GM12872 (cell line): Measurements from ENCODE around the gene MAPK10.

Experiments used
- TF ChIP-seq, protein P1 (sequence below): IDR thresholded peaks from 3 replicates; pipeline ENCODE4 v1.5.1; 2011; ENCODE audit warnings: low read depth, mild to moderate bottlenecking, low read length, moderate library complexity; ENCODE audit not compliant: insufficient read depth

Gene MAPK10

DNA sequence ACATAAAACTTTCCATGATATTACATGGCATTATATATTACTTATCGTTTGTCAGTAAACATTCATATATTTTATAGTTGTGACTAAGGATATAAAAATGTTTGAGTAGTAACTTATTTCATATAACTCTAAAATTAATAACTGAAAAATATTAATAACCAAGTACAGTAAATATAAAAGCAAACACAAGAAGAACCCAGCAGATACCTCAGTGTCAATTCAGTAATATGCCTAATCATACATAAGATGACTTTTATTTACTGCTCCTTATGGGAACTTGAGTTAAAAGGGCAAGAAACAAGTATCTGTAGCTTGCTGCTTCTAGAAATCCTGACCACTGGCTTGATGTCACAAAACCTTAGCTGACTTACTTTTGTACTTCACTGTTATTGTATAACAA is 28.4 kb upstream of the MAPK10 start:
- TF ChIP-seq, protein P1, sequence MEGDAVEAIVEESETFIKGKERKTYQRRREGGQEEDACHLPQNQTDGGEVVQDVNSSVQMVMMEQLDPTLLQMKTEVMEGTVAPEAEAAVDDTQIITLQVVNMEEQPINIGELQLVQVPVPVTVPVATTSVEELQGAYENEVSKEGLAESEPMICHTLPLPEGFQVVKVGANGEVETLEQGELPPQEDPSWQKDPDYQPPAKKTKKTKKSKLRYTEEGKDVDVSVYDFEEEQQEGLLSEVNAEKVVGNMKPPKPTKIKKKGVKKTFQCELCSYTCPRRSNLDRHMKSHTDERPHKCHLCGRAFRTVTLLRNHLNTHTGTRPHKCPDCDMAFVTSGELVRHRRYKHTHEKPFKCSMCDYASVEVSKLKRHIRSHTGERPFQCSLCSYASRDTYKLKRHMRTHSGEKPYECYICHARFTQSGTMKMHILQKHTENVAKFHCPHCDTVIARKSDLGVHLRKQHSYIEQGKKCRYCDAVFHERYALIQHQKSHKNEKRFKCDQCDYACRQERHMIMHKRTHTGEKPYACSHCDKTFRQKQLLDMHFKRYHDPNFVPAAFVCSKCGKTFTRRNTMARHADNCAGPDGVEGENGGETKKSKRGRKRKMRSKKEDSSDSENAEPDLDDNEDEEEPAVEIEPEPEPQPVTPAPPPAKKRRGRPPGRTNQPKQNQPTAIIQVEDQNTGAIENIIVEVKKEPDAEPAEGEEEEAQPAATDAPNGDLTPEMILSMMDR = no peak

GRCh38 chr4:86386817-86387415 is 27.1 kb upstream of the MAPK10 start:
- TF ChIP-seq, protein P1 = no peak

GRCh38 chr4:86386201-86386600 is 26.3 kb upstream of the MAPK10 start:
- TF ChIP-seq, protein P1 = no peak

GRCh38 chr4:86381431-86381830 is 21.6 kb upstream of the MAPK10 start:
- TF ChIP-seq, protein P1 = no peak

- TF ChIP-seq, protein P1 = no peak
These were observed 20.4 kb upstream of the MAPK10 start for GRCh38 chr4:86380181-86380724.

DNA sequence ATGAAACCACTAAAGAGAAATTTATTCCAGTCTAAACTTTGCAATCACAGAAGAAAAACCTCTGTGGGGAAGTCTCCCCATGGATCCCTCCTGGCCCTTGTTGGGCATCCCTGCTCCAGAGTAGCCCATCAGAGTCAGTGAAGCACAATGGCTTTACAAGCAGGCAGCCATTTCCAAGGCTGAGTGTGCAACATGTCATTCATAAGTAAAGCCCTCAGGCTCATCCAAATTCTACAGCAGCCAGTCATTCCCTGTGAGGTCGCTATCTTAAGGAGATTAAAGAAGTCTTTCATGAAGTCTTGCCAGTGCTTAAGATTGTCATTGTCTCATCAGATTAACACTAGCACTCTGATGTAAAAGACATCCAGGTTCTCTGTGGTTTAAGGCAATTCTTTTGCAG is 17.0 kb upstream of the MAPK10 start:
- TF ChIP-seq, protein P1 = no peak

DNA sequence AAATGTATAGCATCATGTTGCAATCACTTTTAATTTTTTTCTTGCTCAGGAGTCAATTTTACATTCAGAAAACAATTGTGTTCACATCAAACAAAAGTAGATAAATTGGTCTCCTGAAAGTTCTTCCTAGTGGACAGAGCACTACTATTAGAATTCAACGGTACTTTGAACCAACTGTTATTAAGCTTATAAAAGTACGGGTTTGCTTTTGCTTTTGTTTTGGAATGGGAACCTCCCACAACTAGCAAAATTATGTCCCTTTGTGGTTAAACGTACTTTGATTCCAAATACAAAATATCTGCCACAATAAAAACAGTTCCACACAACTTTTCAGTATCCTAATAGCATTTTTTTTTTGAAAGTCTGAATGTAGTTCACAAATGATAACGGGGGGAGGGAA is 8.6 kb upstream of the MAPK10 start:
- TF ChIP-seq, protein P1 = no peak
